HL-60/S4 treated with phorbol 12-myristate 13-acetate at 8.2 ng/mL for 4 days and 3 days (cell line): Measurements from ENCODE around the gene RNU1-1.
"Not testable (repeated sequence)": the region's sequence is repeated elsewhere in the genome, so short reads cannot be mapped to it uniquely, and the experiment has no call there.

Source experiments
- in situ Hi-C: fragments of 300-500 bp; cut with MboI; formaldehyde crosslinking; loops from 2 replicates; pipeline ENCODE4 v1.15.0; 2022; ENCODE audit warnings: low sequenced_read_pairs

The RNU1-1 gene

GRCh38 chr1:16514107-16515055, at the start of gene RNU1-1:
RNU1-1 (minus strand) TSS chr1:16514285.
- in situ Hi-C loops, result not testable (repeated sequence)

GRCh38 chr1:16561035-16561434, 47.0 kb upstream of the RNU1-1 start:
- in situ Hi-C loops, result not testable (repeated sequence)

- in situ Hi-C loops, result not testable (repeated sequence)
These were observed 46.4 kb upstream of the RNU1-1 start for GRCh38 chr1:16560498-16560897.

GRCh38 chr1:16559688-16560087, 45.6 kb upstream of the RNU1-1 start:
- in situ Hi-C loops, result not testable (repeated sequence)

- in situ Hi-C loops, result not testable (repeated sequence)
These were observed 42.9 kb upstream of the RNU1-1 start for GRCh38 chr1:16557034-16557433.

- in situ Hi-C loops, result not testable (repeated sequence)
These were observed 39.2 kb upstream of the RNU1-1 start for GRCh38 chr1:16553244-16553643.

- in situ Hi-C loops, result not testable (repeated sequence)
These were observed 36.3 kb upstream of the RNU1-1 start for GRCh38 chr1:16550212-16550918.

- in situ Hi-C loops, result not testable (repeated sequence)
These were observed 35.5 kb upstream of the RNU1-1 start for GRCh38 chr1:16549545-16549944.

GRCh38 chr1:16547502-16548241, 33.6 kb upstream of the RNU1-1 start:
- in situ Hi-C loops, result not testable (repeated sequence)

GRCh38 chr1:16545682-16546095, 31.6 kb upstream of the RNU1-1 start:
- in situ Hi-C loops, result not testable (repeated sequence)

- in situ Hi-C loops, result not testable (repeated sequence)
These were observed 26.4 kb upstream of the RNU1-1 start for GRCh38 chr1:16540421-16540893.

GRCh38 chr1:16537528-16537927, 23.4 kb upstream of the RNU1-1 start:
- in situ Hi-C loops, result not testable (repeated sequence)

- in situ Hi-C loops, result not testable (repeated sequence)
These were observed 22.7 kb upstream of the RNU1-1 start for GRCh38 chr1:16536796-16537195.

GRCh38 chr1:16535898-16536297, 21.8 kb upstream of the RNU1-1 start:
- in situ Hi-C loops, result not testable (repeated sequence)

- in situ Hi-C loops, result not testable (repeated sequence)
These were observed 21.4 kb upstream of the RNU1-1 start for GRCh38 chr1:16535487-16535886.

GRCh38 chr1:16534829-16535456, 20.9 kb upstream of the RNU1-1 start:
- in situ Hi-C loops, result not testable (repeated sequence)

GRCh38 chr1:16534239-16534828, 20.2 kb upstream of the RNU1-1 start:
- in situ Hi-C loops, result not testable (repeated sequence)

- in situ Hi-C loops, result not testable (repeated sequence)
These were observed 18.3 kb upstream of the RNU1-1 start for GRCh38 chr1:16532235-16532991.

GRCh38 chr1:16528338-16528737, 14.3 kb upstream of the RNU1-1 start:
- in situ Hi-C loops, result not testable (repeated sequence)
